Measurements from ENCODE around the gene BRD4. TPM values are rescaled to one million over a fixed set of nuclear protein-coding genes. Genes with fewer than 3 reads are reported as not detected.

Gene BRD4
- total RNA-seq, 2 donors from 2014 or later: 43.9 to 63.3 TPM

GRCh38 chr19:15282311-15282705 lies 50.0 kb downstream of the BRD4 start:
- ATAC-seq (no peak), DNase-seq (no peak)
- intact Hi-C loops (cut with DNase I): loop anchor here in 1 of 2 donors (5.0 kb wide), 2 partner anchors 45 to 85 kb away; no protein-coding TSS in a partner anchor

- DNase-seq: peak; percentile 89
- intact Hi-C loops (cut with DNase I): loop anchor here in 1 of 2 donors (5.0 kb wide), 2 partner anchors 46 to 86 kb away; no protein-coding TSS in a partner anchor
Measured at GRCh38 chr19:15280915-15281683, 51.2 kb downstream of the BRD4 start.

GRCh38 chr19:15280048-15280725 lies 52.2 kb downstream of the BRD4 start:
- intact Hi-C loops (cut with DNase I): loop anchor here in 1 of 2 donors (5.0 kb wide), 2 partner anchors 47 to 87 kb away; no protein-coding TSS in a partner anchor

More at GRCh38 chr19:15280915-15281683, 51.2 kb downstream of the BRD4 start:
- ATAC-seq: peak; percentile 90 to 93

GRCh38 chr19:15279326-15279904 lies 52.9 kb downstream of the BRD4 start:
- ATAC-seq (no peak), DNase-seq (no peak)
- intact Hi-C loops (cut with DNase I): loop anchor here in 1 of 2 donors (10.0 kb wide), 1 partner anchor 45 kb away; no protein-coding TSS in a partner anchor

More at GRCh38 chr19:15280048-15280725, 52.2 kb downstream of the BRD4 start:
- ATAC-seq (peak; percentile 62 to 76), DNase-seq (peak; percentile 70)

- DNase-seq (no peak), ATAC-seq (no peak)
- intact Hi-C loops (cut with DNase I): loop anchor here in 1 of 2 donors (10.0 kb wide), 1 partner anchor 48 kb away; no protein-coding TSS in a partner anchor
Measured at GRCh38 chr19:15276620-15277215, 55.6 kb downstream of the BRD4 start.

- DNase-seq (no peak), ATAC-seq (peak in 1 of 2 donors; percentile 73)
- intact Hi-C loops (cut with DNase I): loop anchor here in 1 of 2 donors (10.0 kb wide), 1 partner anchor 50 kb away; no protein-coding TSS in a partner anchor
Measured at GRCh38 chr19:15274477-15274876, 57.9 kb downstream of the BRD4 start.

- DNase-seq (no peak), ATAC-seq (no peak)
- intact Hi-C loops (cut with DNase I): loop anchor here (5.0 to 10.0 kb wide), 4 partner anchors 55 to 285 kb away; partner anchors contain the start of genes AKAP8 (in 1 of the 2) and BRD4 (in 1 of the 2)
Measured at GRCh38 chr19:15269806-15270205, 62.5 kb downstream of the BRD4 start.

GRCh38 chr19:15268928-15269253 lies 63.4 kb downstream of the BRD4 start:
- ATAC-seq: no peak
- intact Hi-C loops (cut with DNase I): loop anchor here (5.0 to 10.0 kb wide), 3 partner anchors 63 to 286 kb away; partner anchors contain the start of genes AKAP8 (in 1 of the 2) and BRD4 (in 1 of the 2)
- no peak for DNase-seq

- ATAC-seq (no peak), DNase-seq (no peak)
- intact Hi-C loops (cut with DNase I): loop anchor here (5.0 to 10.0 kb wide), 3 partner anchors 64 to 286 kb away; partner anchors contain the start of genes AKAP8 (in 1 of the 2) and BRD4 (in 1 of the 2)
Measured at GRCh38 chr19:15268192-15268927, 64.0 kb downstream of the BRD4 start.

- no peak for DNase-seq
- intact Hi-C loops (cut with DNase I): loop anchor here (5.0 to 10.0 kb wide), 3 partner anchors 66 to 288 kb away; partner anchors contain the start of genes AKAP8 (in 1 of the 2) and BRD4 (in 1 of the 2)
- ATAC-seq: no peak
Measured at GRCh38 chr19:15266683-15267082, 65.7 kb downstream of the BRD4 start.

- peak; percentile 92 for DNase-seq
- ATAC-seq: peak; percentile 87 to 89
- intact Hi-C loops (cut with DNase I): loop anchor here (2.0 to 10.0 kb wide), 4 partner anchors 66 to 291 kb away; partner anchors contain the start of genes AKAP8 (in 1 of the 2) and BRD4 (in 1 of the 2)
Measured at GRCh38 chr19:15265850-15266248, 66.5 kb downstream of the BRD4 start.

GRCh38 chr19:15265214-15265849 lies 67.0 kb downstream of the BRD4 start:
- intact Hi-C loops (cut with DNase I): loop anchor here (2.0 to 10.0 kb wide), 4 partner anchors 67 to 291 kb away; partner anchors contain the start of genes AKAP8 (in 1 of the 2) and BRD4 (in 1 of the 2)
- DNase-seq (no peak), ATAC-seq (peak in 1 of 2 donors; percentile 1)

GRCh38 chr19:15264933-15265206 lies 67.5 kb downstream of the BRD4 start:
- DNase-seq (no peak), ATAC-seq (no peak)
- intact Hi-C loops (cut with DNase I): loop anchor here (2.0 to 10.0 kb wide), 6 partner anchors 67 to 292 kb away; partner anchors contain the start of genes AKAP8 (in 2 of the 2) and BRD4 (in 1 of the 2)

GRCh38 chr19:15264061-15264932 lies 68.0 kb downstream of the BRD4 start:
- DNase-seq (peak; percentile 81), ATAC-seq (peak; percentile 23 to 46)
- intact Hi-C loops (cut with DNase I): loop anchor here (2.0 to 10.0 kb wide), 5 partner anchors 87 to 293 kb away; partner anchors contain the start of gene AKAP8 (in 2 of the 2)

- ATAC-seq (no peak), DNase-seq (no peak)
- intact Hi-C loops (cut with DNase I): loop anchor here (5.0 to 10.0 kb wide), 4 partner anchors 86 to 291 kb away; partner anchors contain the start of gene AKAP8 (in 2 of the 2)
Measured at GRCh38 chr19:15263361-15263985, 68.9 kb downstream of the BRD4 start.

GRCh38 chr19:15262011-15262410 lies 70.3 kb downstream of the BRD4 start:
- intact Hi-C loops (cut with DNase I): loop anchor here (5.0 to 10.0 kb wide), 4 partner anchors 85 to 293 kb away; partner anchors contain the start of gene AKAP8 (in 2 of the 2)
- no peak for DNase-seq

More at GRCh38 chr19:15262011-15262410, 70.3 kb downstream of the BRD4 start:
- ATAC-seq: no peak

Data from left cardiac atrium (tissue), 4 donors.